Transverse colon (tissue), 4 donors: Measurements from ENCODE around the gene SLC2A11. TPM values are rescaled to one million over a fixed set of nuclear protein-coding genes. Genes with fewer than 3 reads are reported as not detected.
"Not testable (repeated sequence)": the region's sequence is repeated elsewhere in the genome, so short reads cannot be mapped to it uniquely, and the experiment has no call there.

Experiments used
- DNase-seq: peaks from one replicate; pipeline ENCODE4 v3.0.0-alpha.2; 2019
- H3K27ac ChIP-seq, 4 donors: fragments of 200-600 bp; sonication (generic); 2 replicates each; pipeline ENCODE4 v1.5.1; 2016 to 2018; ENCODE audit warnings: inconsistent platforms in 4 of 4
- H3K27me3 ChIP-seq: fragments of 200-600 bp; sonication (generic); 2 replicates; pipeline ENCODE4 v1.5.1; 2017; ENCODE audit warnings: inconsistent platforms
- H3K36me3 ChIP-seq, 4 donors: fragments of 200-600 bp; sonication (generic); 2 replicates each; pipeline ENCODE4 v1.5.1; 2017 to 2019; ENCODE audit warnings: inconsistent platforms in 4 of 4
- H3K4me1 ChIP-seq, 4 donors: fragments of 200-600 bp; sonication (generic); 2 replicates each; pipeline ENCODE4 v1.5.1; 2017 to 2020; ENCODE audit warnings: inconsistent platforms in 4 of 4
- H3K4me3 ChIP-seq, 4 donors: fragments of 200-600 bp; sonication (generic); 1 replicate in 1 of 4; 2 replicates in 3 of 4; pipeline versions ENCODE4 v1.5.1 to v1.6.1; 2017 to 2019; ENCODE audit warnings: inconsistent platforms in 4 of 4
- H3K9me3 ChIP-seq, 2 donors: fragments of 200-600 bp; sonication (generic); 2 replicates each; pipeline ENCODE4 v1.5.1; 2017 to 2019; ENCODE audit warnings: inconsistent platforms in 2 of 2
- CTCF ChIP-seq, 5 experiments: fragments of 200-600 bp in 3 of 5; fragments of 450-650 bp in 2 of 5; sonication (generic) in 3 of 5; IDR thresholded peaks; 1 replicate in 2 of 5; 2 replicates in 3 of 5; pipeline ENCODE4 v1.5.1; 2016 to 2017; ENCODE audit warnings: antibody characterized with exemption in 5 of 5, inconsistent platforms in 3 of 5, mild to moderate bottlenecking in 2 of 5, moderate library complexity in 1 of 5
- EP300 ChIP-seq: sonication (generic); formaldehyde crosslinking; IDR thresholded peaks from one replicate; pipeline ENCODE4 v1.6.1; 2017; ENCODE audit warnings: antibody characterized with exemption, low read depth
- POLR2A ChIP-seq: fragments of 450-650 bp; IDR thresholded peaks from one replicate; pipeline ENCODE4 v1.6.1; 2016; ENCODE audit warnings: antibody characterized with exemption, mild to moderate bottlenecking, moderate library complexity
- POLR2AphosphoS5 ChIP-seq, 3 donors: sonication (generic); formaldehyde crosslinking; IDR thresholded peaks; one replicate each; pipeline ENCODE4 v1.6.1; 2016; ENCODE audit warnings: antibody characterized with exemption in 3 of 3
- WGBS, 2 donors: methylation state at CpG; one replicate each; pipeline ENCODE4 v1.1.5; 2018; ENCODE audit warnings: low coverage in 1 of 2; 5-methylcytosine and 5-hydroxymethylcytosine counted together
- in situ Hi-C, 4 donors: fragments of 200-750 bp; cut with MboI; loops; one replicate each; pipeline versions ENCODE4 v1.15.0 to v1.15.1; 2017; ENCODE audit warnings: low sequenced_read_pairs in 3 of 4, low pct_ligation_motif_present in 1 of 4, low pct_unique_long_range_greater_than_20kb in 1 of 4
- intact Hi-C: fragments of 100-400 bp; cut with DNase I; formaldehyde crosslinking; loops from one replicate; pipeline ENCODE4 v1.15.1; 2023; ENCODE audit warnings: low total_unique reads
- total RNA-seq, 4 donors: library from RNA; depleted of rRNA; stranded (reverse); fragments of >200 nt; gene quantifications; one replicate each; pipeline ENCODE4 v1.1.0, GENCODE V29; 2016

SLC2A11 gene
- total RNA-seq, 4 donors from 2014 or later = 6.0 to 27.4 (median 13.2) TPM

GRCh38 chr22:23862103-23862502, 4.4 kb downstream of the SLC2A11 start:
- no peak for DNase-seq
- Histone ChIP-seq H3K36me3 (no peaks in the 10 kb centered on the region), H3K4me1 (peaks cover 0 to 15% (median 9%) of the 10 kb centered on the region in 4 donors), H3K4me3 (no peak overlapping the region), H3K27me3 (no peaks in the 10 kb centered on the region), H3K9me3 (no peaks in the 10 kb centered on the region), H3K27ac (no peak overlapping the region)
- intact Hi-C loops (no loop called here), in situ Hi-C loops (no loop called here)
- TF ChIP-seq EP300 (no peak), POLR2AphosphoS5 (IDR thresholded peaks at IDR 0.05) (no peak), CTCF (IDR thresholded peaks at IDR 0.05) (peak in 2 of 5 experiments; percentile 41 to 42)
- WGBS, 2 donors = 83% methylated on average over 3 of the region's 3 CpGs; no CpG with 5 or more reads in 1 of the 2 donors

DNA sequence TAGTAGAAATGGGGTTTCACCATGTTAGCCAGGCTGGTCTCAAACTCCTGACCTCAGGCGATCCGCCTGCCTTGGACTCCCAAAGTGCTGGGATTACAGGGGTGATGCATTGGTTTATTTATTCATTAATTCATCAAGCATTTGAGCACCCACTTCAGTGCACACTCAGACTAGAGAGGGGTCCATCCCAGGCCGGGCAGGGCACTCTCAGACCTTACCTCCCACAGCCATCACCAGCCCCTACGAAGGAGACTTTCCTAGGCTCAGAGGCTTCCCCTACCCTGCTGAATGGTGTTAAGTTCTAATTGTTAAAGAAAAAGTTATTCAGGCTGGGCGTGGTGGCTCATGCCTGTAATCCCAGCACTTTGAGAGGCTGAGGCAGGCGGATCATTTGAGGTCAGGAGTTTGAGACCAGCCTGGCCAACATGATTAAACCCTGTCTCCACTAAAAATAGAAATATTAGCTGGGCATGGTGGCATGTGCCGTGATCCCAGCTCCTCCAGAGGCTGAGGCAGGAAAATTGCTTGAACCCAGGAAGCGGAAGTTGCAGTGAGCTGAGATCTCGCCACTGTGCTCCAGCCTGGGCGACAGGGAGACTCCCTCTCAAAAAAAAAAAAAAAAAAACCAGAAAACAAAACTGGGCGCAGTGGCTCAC, 7.0 kb downstream of the SLC2A11 start:
- 77 to 80% methylated on average over 6 to 9 of the region's 11 CpGs for WGBS, 2 donors
- intact Hi-C loops = not testable (repeated sequence)

GRCh38 chr22:23868580-23868979, 10.9 kb downstream of the SLC2A11 start:
- no peaks in the 10 kb centered on the region for H3K27me3 ChIP-seq
- no peak for DNase-seq
- H3K36me3 ChIP-seq = peaks cover 0 to 3% (median 0%) of the 10 kb centered on the region in 4 donors
- TF ChIP-seq EP300 (no peak), POLR2AphosphoS5 (IDR thresholded peaks at IDR 0.05) (no peak), POLR2A (no peak), CTCF (IDR thresholded peaks at IDR 0.05) (no peak)
- H3K4me1 ChIP-seq = no peaks in the 10 kb centered on the region
- 94% methylated on average over 4 of the region's 4 CpGs; no CpG with 5 or more reads in 1 of the 2 donors for WGBS, 2 donors
- H3K27ac ChIP-seq = no peak overlapping the region
- H3K9me3 ChIP-seq = no peaks in the 10 kb centered on the region
- in situ Hi-C loops (no loop called here), intact Hi-C loops (no loop called here)
- H3K4me3 ChIP-seq = no peak overlapping the region

More for the DNA sequence above, 7.0 kb downstream of the SLC2A11 start:
- H3K27ac ChIP-seq, in situ Hi-C loops, H3K27me3 ChIP-seq, H3K4me1 ChIP-seq, H3K9me3 ChIP-seq, DNase-seq, H3K4me3 ChIP-seq, H3K36me3 ChIP-seq: not testable (repeated sequence)

DNA sequence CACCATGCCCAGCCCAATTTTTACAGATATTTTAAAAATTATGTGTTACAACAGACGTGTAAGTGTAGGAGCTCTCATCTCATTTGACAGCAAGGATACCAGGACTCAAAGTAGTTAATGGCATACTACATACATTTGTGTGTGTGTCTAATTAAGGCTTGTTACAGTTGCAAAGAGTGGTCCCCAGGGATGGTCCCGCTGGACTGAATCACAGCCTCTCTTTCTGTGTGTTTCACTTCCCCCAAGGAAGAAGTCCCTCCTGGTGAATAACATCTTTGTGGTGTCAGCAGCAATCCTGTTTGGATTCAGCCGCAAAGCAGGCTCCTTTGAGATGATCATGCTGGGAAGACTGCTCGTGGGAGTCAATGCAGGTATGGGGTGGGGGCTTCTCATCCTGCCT, 17.2 kb downstream of the SLC2A11 start:
- Histone ChIP-seq H3K27me3 (no peaks in the 10 kb centered on the region), H3K36me3 (no peaks in the 10 kb centered on the region), H3K4me1 (no peaks in the 10 kb centered on the region), H3K9me3 (no peaks in the 10 kb centered on the region), H3K4me3 (no peak overlapping the region), H3K27ac (no peak overlapping the region)
- WGBS, 2 donors = 80 to 94% methylated on average over 2 to 4 of the region's 4 CpGs
- no peak for TF ChIP-seq CTCF (IDR thresholded peaks at IDR 0.05)
- no peak for TF ChIP-seq POLR2AphosphoS5 (IDR thresholded peaks at IDR 0.05)
- no peak for TF ChIP-seq EP300
- no peak for TF ChIP-seq POLR2A
- DNase-seq = no peak
- in situ Hi-C loops (no loop called here), intact Hi-C loops (no loop called here)

GRCh38 chr22:23875801-23876200, 18.1 kb downstream of the SLC2A11 start:
- TF ChIP-seq EP300 = no peak
- no peak for TF ChIP-seq POLR2AphosphoS5 (IDR thresholded peaks at IDR 0.05)
- no peak for DNase-seq
- in situ Hi-C loops = no loop called here
- no peaks in the 10 kb centered on the region for H3K9me3 ChIP-seq
- no peak overlapping the region for H3K27ac ChIP-seq
- intact Hi-C loops = no loop called here
- H3K4me3 ChIP-seq = no peak overlapping the region
- 88% methylated on average over 2 of the region's 2 CpGs; no CpG with 5 or more reads in 1 of the 2 donors for WGBS, 2 donors
- no peaks in the 10 kb centered on the region for H3K36me3 ChIP-seq
- no peaks in the 10 kb centered on the region for H3K4me1 ChIP-seq
- no peaks in the 10 kb centered on the region for H3K27me3 ChIP-seq
